ENCODE data around the gene TMEM74B.
A peak's percentile ranks its signal among the peaks of the same experiment; 100 is the strongest.

The TMEM74B gene

GRCh38 chr20:1209447-1210387 is 24.9 kb upstream of the TMEM74B start:
- no peak overlapping the region for H3K9ac ChIP-seq (ENCODE audit: low read length)
- no peak overlapping the region for H3K27ac ChIP-seq (ENCODE audit: low read length)
- no peaks in the 10 kb centered on the region for H3F3A ChIP-seq (ENCODE audit: insufficient read depth, low read length)
- no peaks in the 10 kb centered on the region for H4K20me1 ChIP-seq (ENCODE audit: insufficient read depth, low read length)
- no peak overlapping the region for H2AFZ ChIP-seq (ENCODE audit: low read length)
- no peak for DNase-seq
- H3K79me2 ChIP-seq (ENCODE audit: low read length) = no peaks in the 10 kb centered on the region
- no peaks in the 10 kb centered on the region for H3K9me3 ChIP-seq (replicated peaks; ENCODE audit: insufficient read depth, low read length)
- peaks cover 5% of the 10 kb centered on the region; the same call in 1 of the 2 replicates for H3K4me1 ChIP-seq (ENCODE audit: low read length)
- no peaks in the 10 kb centered on the region for H3K36me3 ChIP-seq (replicated peaks; ENCODE audit: insufficient read depth, low read length)
- no peaks in the 10 kb centered on the region for H3K9me2 ChIP-seq (replicated peaks; ENCODE audit: insufficient read depth, low read length)
- no peaks in the 10 kb centered on the region for H3K27me3 ChIP-seq (replicated peaks; ENCODE audit: insufficient read depth, low read length)
- no peak overlapping the region for H3K4me3 ChIP-seq (ENCODE audit: low read length)
- no peak for TF ChIP-seq EZH2 (optimal IDR thresholded peaks at IDR 0.05; ENCODE audit: low read depth, low read length)
- TF ChIP-seq EZH2phosphoT487 (IDR thresholded peaks at IDR 0.05; ENCODE audit: low read length) = no peak
- TF ChIP-seq CTCF (IDR thresholded peaks at IDR 0.05; ENCODE audit: low read length) = peak; percentile 45
- no peak overlapping the region for H3K4me2 ChIP-seq (ENCODE audit: low read depth, low read length)

- Histone ChIP-seq H2AFZ (ENCODE audit: low read length) (no peak overlapping the region), H3K4me1 (ENCODE audit: low read length) (no peaks in the 10 kb centered on the region), H3K4me3 (ENCODE audit: low read length) (no peak overlapping the region), H3K79me2 (ENCODE audit: low read length) (no peaks in the 10 kb centered on the region), H3K9me3 (replicated peaks; ENCODE audit: insufficient read depth, low read length) (no peaks in the 10 kb centered on the region), H3F3A (ENCODE audit: insufficient read depth, low read length) (no peaks in the 10 kb centered on the region), H3K9me2 (replicated peaks; ENCODE audit: insufficient read depth, low read length) (no peaks in the 10 kb centered on the region), H3K27ac (ENCODE audit: low read length) (no peak overlapping the region), H4K20me1 (ENCODE audit: insufficient read depth, low read length) (no peaks in the 10 kb centered on the region), H3K4me2 (ENCODE audit: low read depth, low read length) (no peak overlapping the region), H3K9ac (ENCODE audit: low read length) (no peak overlapping the region), H3K36me3 (replicated peaks; ENCODE audit: insufficient read depth, low read length) (no peaks in the 10 kb centered on the region), H3K27me3 (replicated peaks; ENCODE audit: insufficient read depth, low read length) (no peaks in the 10 kb centered on the region)
- TF ChIP-seq CTCF (IDR thresholded peaks at IDR 0.05; ENCODE audit: low read length) = no peak
- TF ChIP-seq EZH2 (optimal IDR thresholded peaks at IDR 0.05; ENCODE audit: low read depth, low read length) = no peak
- TF ChIP-seq EZH2phosphoT487 (IDR thresholded peaks at IDR 0.05; ENCODE audit: low read length) = no peak
- no peak for DNase-seq
Observed at GRCh38 chr20:1207293-1207878, 22.6 kb upstream of the TMEM74B start.

- Histone ChIP-seq H3K27ac (ENCODE audit: low read length) (no peak overlapping the region), H3K4me3 (ENCODE audit: low read length) (no peak overlapping the region), H3K9me2 (replicated peaks; ENCODE audit: insufficient read depth, low read length) (no peaks in the 10 kb centered on the region), H3K4me2 (ENCODE audit: low read depth, low read length) (0 out of 2 replicates have a peak overlapping the region, but pooled peaks have one; percentile 10), H3K36me3 (replicated peaks; ENCODE audit: insufficient read depth, low read length) (no peaks in the 10 kb centered on the region), H3K9me3 (replicated peaks; ENCODE audit: insufficient read depth, low read length) (no peaks in the 10 kb centered on the region), H3F3A (ENCODE audit: insufficient read depth, low read length) (no peaks in the 10 kb centered on the region), H3K4me1 (ENCODE audit: low read length) (no peaks in the 10 kb centered on the region), H3K9ac (ENCODE audit: low read length) (no peak overlapping the region), H3K79me2 (ENCODE audit: low read length) (no peaks in the 10 kb centered on the region), H3K27me3 (replicated peaks; ENCODE audit: insufficient read depth, low read length) (no peaks in the 10 kb centered on the region), H4K20me1 (ENCODE audit: insufficient read depth, low read length) (no peaks in the 10 kb centered on the region), H2AFZ (ENCODE audit: low read length) (no peak overlapping the region)
- no peak for DNase-seq
- TF ChIP-seq EZH2 (optimal IDR thresholded peaks at IDR 0.05; ENCODE audit: low read depth, low read length) (no peak), CTCF (IDR thresholded peaks at IDR 0.05; ENCODE audit: low read length) (no peak), EZH2phosphoT487 (IDR thresholded peaks at IDR 0.05; ENCODE audit: low read length) (no peak)
Observed at GRCh38 chr20:1206366-1207148, 21.8 kb upstream of the TMEM74B start.

All from MM.1S (cell line).